Kidney epithelial cell (primary cell): Measurements from ENCODE around the gene ZNF862. TPM values are rescaled to one million over a fixed set of nuclear protein-coding genes. Genes with fewer than 3 reads are reported as not detected.

ENCODE experiments used
- DNase-seq: peaks from one replicate; pipeline ENCODE4 v3.0.0-alpha.2; 2010; ENCODE audit warnings: low read depth
- H3K27me3 ChIP-seq: 2 replicates; pipeline ENCODE4 v1.6.0; 2011; ENCODE audit warnings: low read length; ENCODE audit not compliant: control insufficient read depth, insufficient read depth
- H3K36me3 ChIP-seq: 2 replicates; pipeline ENCODE4 v1.5.1; 2011; ENCODE audit warnings: low read length; ENCODE audit not compliant: control insufficient read depth, insufficient read depth
- H3K4me3 ChIP-seq: 2 replicates; pipeline ENCODE4 v1.5.1; 2011; ENCODE audit warnings: low read depth, mild to moderate bottlenecking, control low read depth, low read length
- CTCF ChIP-seq: IDR thresholded peaks from 2 replicates; pipeline ENCODE4 v1.5.1; 2011; ENCODE audit warnings: mild to moderate bottlenecking, moderate library complexity, low read length, control low read depth, inconsistent platforms; ENCODE audit not compliant: insufficient read depth, poor library complexity, severe bottlenecking
- total RNA-seq: library from RNA; depleted of rRNA; stranded (reverse); fragments of >200 nt; gene quantifications from 2 replicates; pipeline ENCODE4 v1.2.3, GENCODE V29; 2015

Gene ZNF862
- total RNA-seq, 1 donor from 2014 or later: 7.2 TPM

- no peak for TF ChIP-seq CTCF
- peaks cover 2% of the 10 kb centered on the region for H3K36me3 ChIP-seq
- no peak for DNase-seq
- no peak overlapping the region for H3K4me3 ChIP-seq
- H3K27me3 ChIP-seq: no peaks in the 10 kb centered on the region
Observed at GRCh38 chr7:149865437-149865836, 27.3 kb downstream of the ZNF862 start.

- Histone ChIP-seq H3K4me3 (no peak overlapping the region), H3K27me3 (no peaks in the 10 kb centered on the region), H3K36me3 (peaks cover 2% of the 10 kb centered on the region)
- DNase-seq: no peak
- no peak for TF ChIP-seq CTCF
Observed at GRCh38 chr7:149866139-149866778, 28.1 kb downstream of the ZNF862 start.

- no peak for DNase-seq
- Histone ChIP-seq H3K36me3 (peaks cover 2% of the 10 kb centered on the region), H3K27me3 (no peaks in the 10 kb centered on the region), H3K4me3 (no peak overlapping the region)
- TF ChIP-seq CTCF: no peak
Observed at GRCh38 chr7:149866779-149867447, 28.7 kb downstream of the ZNF862 start.

- no peak for TF ChIP-seq CTCF
- H3K27me3 ChIP-seq: no peaks in the 10 kb centered on the region
- H3K36me3 ChIP-seq: no peaks in the 10 kb centered on the region
- no peak overlapping the region for H3K4me3 ChIP-seq
- DNase-seq: no peak
Observed at GRCh38 chr7:149867762-149868622, 29.8 kb downstream of the ZNF862 start.

GRCh38 chr7:149868623-149869290, 30.6 kb downstream of the ZNF862 start:
- no peak for DNase-seq
- H3K36me3 ChIP-seq: no peaks in the 10 kb centered on the region
- H3K27me3 ChIP-seq: no peaks in the 10 kb centered on the region
- H3K4me3 ChIP-seq: no peak overlapping the region
- TF ChIP-seq CTCF: no peak
